Measurements from ENCODE around the gene TRIP13. TPM values are rescaled to one million over a fixed set of nuclear protein-coding genes. Genes with fewer than 3 reads are reported as not detected.
"Not testable (repeated sequence)": the region's sequence is repeated elsewhere in the genome, so short reads cannot be mapped to it uniquely, and the experiment has no call there.

Gene TRIP13
- total and polyA plus RNA-seq, 2 experiments from 2014 or later = 19.5 to 20.4 TPM

DNA sequence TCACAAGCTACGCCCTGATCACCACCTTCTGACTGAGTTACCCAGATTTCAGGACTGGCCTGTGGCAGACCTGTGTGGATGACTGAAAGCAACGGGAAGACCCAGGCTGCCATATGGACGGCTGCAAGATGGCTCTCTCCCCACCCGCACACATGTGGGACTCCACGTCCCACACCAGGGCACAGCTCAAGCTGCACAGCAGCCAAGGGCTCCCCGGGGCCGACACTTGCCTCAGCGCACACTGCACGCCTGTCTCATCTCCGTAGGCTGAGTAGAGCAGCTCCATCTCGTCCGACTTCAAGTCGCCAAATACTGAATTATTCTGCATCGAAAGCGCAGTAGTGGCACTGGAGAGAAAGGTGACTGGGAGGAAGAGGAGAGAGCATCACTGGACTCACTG, 14.6 kb upstream of the TRIP13 start:
- WGBS, 2 experiments (ENCODE audit: low coverage in 1 of 2, low lambda C conversion rate in 2 of 2, missing lambda C conversion rate in 2 of 2) = 88 to 91% methylated on average over 14 to 15 of the region's 15 CpGs
- Histone ChIP-seq H3K27me3 (replicated peaks; ENCODE audit: insufficient read depth) (no peaks in the 10 kb centered on the region), H3F3A (ENCODE audit: insufficient read depth) (no peaks in the 10 kb centered on the region), H3K4me1 (ENCODE audit: insufficient read depth) (no peaks in the 10 kb centered on the region), H3K36me3 (ENCODE audit: low read depth) (peaks cover 6% of the 10 kb centered on the region; the same call in 1 of the 2 replicates), H3K27ac (no peak overlapping the region), H4K20me1 (ENCODE audit: insufficient read depth) (peaks cover 4% of the 10 kb centered on the region; the same call in 1 of the 2 replicates), H3K79me2 (ENCODE audit: insufficient read depth) (peaks cover 30% of the 10 kb centered on the region), H3K4me3 (no peak overlapping the region), H2AFZ (no peak overlapping the region), H3K9me2 (ENCODE audit: insufficient read depth) (no peaks in the 10 kb centered on the region), H3K9me3 (ENCODE audit: low read depth) (no peaks in the 10 kb centered on the region), H3K9ac (no peak overlapping the region), H3K4me2 (ENCODE audit: unreplicated experiment) (no peak overlapping the region)
- DNase-seq = no peak
- TF ChIP-seq EZH2 (IDR thresholded peaks at IDR 0.05; ENCODE audit: insufficient read depth, poor library complexity, severe bottlenecking) (no peak), EZH2phosphoT487 (IDR thresholded peaks at IDR 0.05; ENCODE audit: insufficient read depth, low read depth) (no peak)
- in situ Hi-C loops (cut with MboI) = no loop called here

DNA sequence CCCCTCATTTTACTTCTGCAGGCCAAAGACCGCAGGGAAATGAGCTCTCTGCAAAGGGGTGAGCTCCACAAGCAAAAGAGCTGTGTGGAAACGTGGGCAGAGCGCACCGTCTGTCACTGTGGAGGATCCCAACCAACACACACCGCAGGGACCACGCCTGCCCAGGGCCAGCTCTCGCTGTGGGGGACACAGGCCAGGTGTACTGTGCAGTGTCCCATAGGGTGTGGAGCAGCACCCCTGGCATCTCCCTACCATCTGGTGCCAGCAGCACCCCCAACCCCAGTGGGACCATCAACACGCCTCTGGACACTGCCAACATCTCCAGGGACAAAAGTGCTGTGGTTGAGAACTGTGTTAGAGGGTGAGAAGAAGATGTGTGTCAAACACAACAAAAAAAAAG, 14.0 kb upstream of the TRIP13 start:
- H3K27me3 ChIP-seq (replicated peaks; ENCODE audit: insufficient read depth); H4K20me1 ChIP-seq (ENCODE audit: insufficient read depth); H3F3A ChIP-seq (ENCODE audit: insufficient read depth); H2AFZ ChIP-seq; DNase-seq; H3K4me1 ChIP-seq (ENCODE audit: insufficient read depth); H3K4me2 ChIP-seq (ENCODE audit: unreplicated experiment); H3K4me3 ChIP-seq; H3K9ac ChIP-seq; H3K9me2 ChIP-seq (ENCODE audit: insufficient read depth); H3K27ac ChIP-seq; H3K9me3 ChIP-seq (ENCODE audit: low read depth); in situ Hi-C loops (cut with MboI): not testable (repeated sequence)
- peaks cover 35% of the 10 kb centered on the region for H3K79me2 ChIP-seq (ENCODE audit: insufficient read depth)
- peaks cover 11% of the 10 kb centered on the region; the same call in 1 of the 2 replicates for H3K36me3 ChIP-seq (ENCODE audit: low read depth)
- WGBS, 2 experiments (ENCODE audit: low coverage in 1 of 2, low lambda C conversion rate in 2 of 2, missing lambda C conversion rate in 2 of 2) = no CpG with 5 or more reads among the region's 8 CpGs

- H3K27me3 ChIP-seq (replicated peaks; ENCODE audit: insufficient read depth) = no peaks in the 10 kb centered on the region
- no peaks in the 10 kb centered on the region for H3F3A ChIP-seq (ENCODE audit: insufficient read depth)
- TF ChIP-seq EZH2phosphoT487 (IDR thresholded peaks at IDR 0.05; ENCODE audit: insufficient read depth, low read depth) = no peak
- no peak for TF ChIP-seq EZH2 (IDR thresholded peaks at IDR 0.05; ENCODE audit: insufficient read depth, poor library complexity, severe bottlenecking)
- H3K9me2 ChIP-seq (ENCODE audit: insufficient read depth) = no peaks in the 10 kb centered on the region
- H2AFZ ChIP-seq = no peak overlapping the region
- DNase-seq = no peak
- H3K9ac ChIP-seq = no peak overlapping the region
- H4K20me1 ChIP-seq (ENCODE audit: insufficient read depth) = peaks cover 4% of the 10 kb centered on the region; the same call in 1 of the 2 replicates
- H3K4me1 ChIP-seq (ENCODE audit: insufficient read depth) = no peaks in the 10 kb centered on the region
- no peak overlapping the region for H3K27ac ChIP-seq
- no peaks in the 10 kb centered on the region for H3K9me3 ChIP-seq (ENCODE audit: low read depth)
- peaks cover 12% of the 10 kb centered on the region; the same call in 1 of the 2 replicates for H3K36me3 ChIP-seq (ENCODE audit: low read depth)
- H3K4me3 ChIP-seq = no peak overlapping the region
- in situ Hi-C loops (cut with MboI) = no loop called here
- H3K4me2 ChIP-seq (ENCODE audit: unreplicated experiment) = no peak overlapping the region
- peaks cover 47% of the 10 kb centered on the region for H3K79me2 ChIP-seq (ENCODE audit: insufficient read depth)
- 94 to 97% methylated on average over 31 to 35 of the region's 35 CpGs for WGBS, 2 experiments (ENCODE audit: low coverage in 1 of 2, low lambda C conversion rate in 2 of 2, missing lambda C conversion rate in 2 of 2)
Measured at GRCh38 chr5:880816-881550, 11.7 kb upstream of the TRIP13 start.

DNA sequence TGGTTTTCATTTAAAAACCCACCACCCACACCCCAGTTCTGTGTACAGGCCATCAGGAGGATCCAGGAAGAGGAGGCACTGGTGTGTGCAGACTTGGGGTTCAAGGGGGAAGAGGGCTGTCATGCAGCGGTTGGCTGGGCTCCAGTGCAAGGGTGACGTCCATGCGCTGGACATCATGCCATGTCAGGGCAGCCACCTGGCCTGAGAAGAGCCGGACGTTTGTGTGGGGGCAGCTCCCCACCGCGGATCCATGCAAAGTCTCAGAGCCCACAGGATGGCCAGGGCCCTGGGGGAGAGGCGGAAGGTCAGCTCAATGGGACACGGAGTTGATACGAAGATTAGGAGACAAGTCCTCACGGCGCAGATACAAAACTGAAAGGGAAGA, 11.1 kb upstream of the TRIP13 start:
- Histone ChIP-seq H3K27me3 (replicated peaks; ENCODE audit: insufficient read depth) (no peaks in the 10 kb centered on the region), H3K4me1 (ENCODE audit: insufficient read depth) (no peaks in the 10 kb centered on the region), H4K20me1 (ENCODE audit: insufficient read depth) (peaks cover 4% of the 10 kb centered on the region; the same call in 1 of the 2 replicates), H3K27ac (no peak overlapping the region), H3K4me2 (ENCODE audit: unreplicated experiment) (no peak overlapping the region), H3K79me2 (ENCODE audit: insufficient read depth) (peaks cover 53% of the 10 kb centered on the region), H3K9ac (no peak overlapping the region), H3K4me3 (no peak overlapping the region), H3K9me2 (ENCODE audit: insufficient read depth) (no peaks in the 10 kb centered on the region), H3K9me3 (ENCODE audit: low read depth) (no peaks in the 10 kb centered on the region), H3F3A (ENCODE audit: insufficient read depth) (no peaks in the 10 kb centered on the region), H3K36me3 (ENCODE audit: low read depth) (peaks cover 14% of the 10 kb centered on the region; the same call in 1 of the 2 replicates), H2AFZ (no peak overlapping the region)
- no peak for DNase-seq
- in situ Hi-C loops (cut with MboI) = no loop called here
- WGBS, 2 experiments (ENCODE audit: low coverage in 1 of 2, low lambda C conversion rate in 2 of 2, missing lambda C conversion rate in 2 of 2) = 92% methylated on average over 11 to 12 of the region's 12 CpGs
- TF ChIP-seq EZH2phosphoT487 (IDR thresholded peaks at IDR 0.05; ENCODE audit: insufficient read depth, low read depth) (no peak), EZH2 (IDR thresholded peaks at IDR 0.05; ENCODE audit: insufficient read depth, poor library complexity, severe bottlenecking) (no peak)
